ENCODE data around the gene USP14.
"Not testable (repeated sequence)": the region's sequence is repeated elsewhere in the genome, so short reads cannot be mapped to it uniquely, and the experiment has no call there.

- TF ChIP-seq CTCF (conservative IDR thresholded peaks at IDR 0.05; ENCODE audit: low read length); EZH2phosphoT487 (IDR thresholded peaks at IDR 0.05; ENCODE audit: borderline replicate concordance, low read depth, low read length): not testable (repeated sequence)
Observed at GRCh38 chr18:109922-110261, 48.5 kb upstream of the USP14 start.

All from OCI-LY7 (cell line).